HG03521 (cell line): Measurements from ENCODE around the gene MAGI3.

Source experiments
- ATAC-seq: cut with Tn5 transposase; IDR thresholded peaks from one replicate; pipeline ENCODE4 v1.9.1; 2021; ENCODE audit warnings: mild to moderate bottlenecking, moderate library complexity; ENCODE audit not compliant: unreplicated experiment

MAGI3 gene

DNA sequence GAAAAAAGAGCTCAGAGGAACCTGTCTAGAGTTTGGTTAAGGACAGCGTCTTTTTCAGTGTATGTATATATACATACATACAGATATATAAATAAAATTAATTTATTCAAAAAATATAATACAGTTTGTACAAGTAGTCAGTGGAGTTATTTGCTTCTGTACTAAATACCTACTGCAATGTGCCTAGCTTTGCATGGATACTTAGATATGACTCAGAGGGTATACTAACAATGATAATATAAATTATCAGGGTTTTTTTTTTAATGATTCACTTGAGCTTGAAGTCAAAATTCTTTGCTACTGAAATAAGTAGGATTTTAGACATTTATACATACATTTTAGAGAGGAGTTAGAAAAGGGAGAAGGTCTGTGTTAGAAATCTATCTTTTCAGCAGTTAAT lies 251.1 kb downstream of the MAGI3 start:
- ATAC-seq: no peak

DNA sequence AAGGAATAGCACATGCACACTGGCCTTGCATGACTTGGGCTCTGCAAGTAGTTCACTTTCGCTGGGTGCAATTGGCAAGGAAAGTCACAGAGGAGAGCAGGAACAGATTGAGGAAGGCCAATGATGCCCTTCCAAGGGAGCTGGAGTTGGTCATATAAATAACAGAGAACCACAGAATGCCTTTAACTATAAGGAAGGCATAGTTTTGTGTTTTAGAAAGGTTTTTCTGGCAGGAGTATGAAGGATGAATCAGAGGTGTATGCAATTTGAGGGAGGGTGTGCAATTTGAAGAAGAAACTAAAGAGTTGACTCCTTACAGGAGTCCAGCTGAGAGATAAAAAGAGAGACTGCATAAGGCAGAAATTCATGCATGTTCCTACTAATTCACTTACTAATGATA lies 256.8 kb downstream of the MAGI3 start:
- ATAC-seq: no peak

DNA sequence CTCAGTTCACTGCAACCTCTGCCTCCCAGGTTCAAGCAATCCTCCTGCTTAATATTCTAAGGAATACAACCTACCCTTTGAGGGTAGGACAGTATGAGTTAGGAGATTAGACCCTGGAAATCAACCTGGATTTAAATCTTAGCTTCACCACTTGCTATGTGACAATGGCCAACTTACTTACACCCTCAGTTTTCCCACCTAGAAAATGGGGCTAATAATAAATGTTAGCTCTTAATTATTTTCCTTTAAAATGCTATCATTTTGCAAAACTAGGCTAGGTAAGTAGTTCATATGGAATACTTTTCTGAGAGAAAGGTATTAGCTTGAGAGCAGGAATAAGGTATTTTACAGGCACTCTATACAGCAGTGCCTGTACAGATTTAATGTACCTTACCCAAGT lies 258.2 kb downstream of the MAGI3 start:
- ATAC-seq: no peak

DNA sequence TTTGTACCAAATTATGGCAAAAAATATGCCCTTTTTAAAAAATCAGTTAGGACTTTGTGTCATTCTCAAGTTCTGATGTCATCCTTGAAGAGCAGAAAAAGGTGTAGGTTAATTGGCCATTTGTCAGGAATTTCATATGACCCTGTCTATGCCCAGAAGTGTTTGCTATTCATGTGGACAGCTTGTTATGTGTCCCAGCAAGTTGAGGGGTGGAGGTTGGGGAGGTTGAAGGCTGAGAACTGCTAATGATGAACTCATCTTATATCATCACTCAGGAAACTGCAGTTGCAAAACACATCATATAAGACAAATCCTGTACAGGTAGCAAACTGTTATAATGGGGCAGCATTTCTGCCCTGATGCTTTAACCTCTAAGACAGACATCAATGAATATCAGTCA lies 262.5 kb downstream of the MAGI3 start:
- no peak for ATAC-seq

DNA sequence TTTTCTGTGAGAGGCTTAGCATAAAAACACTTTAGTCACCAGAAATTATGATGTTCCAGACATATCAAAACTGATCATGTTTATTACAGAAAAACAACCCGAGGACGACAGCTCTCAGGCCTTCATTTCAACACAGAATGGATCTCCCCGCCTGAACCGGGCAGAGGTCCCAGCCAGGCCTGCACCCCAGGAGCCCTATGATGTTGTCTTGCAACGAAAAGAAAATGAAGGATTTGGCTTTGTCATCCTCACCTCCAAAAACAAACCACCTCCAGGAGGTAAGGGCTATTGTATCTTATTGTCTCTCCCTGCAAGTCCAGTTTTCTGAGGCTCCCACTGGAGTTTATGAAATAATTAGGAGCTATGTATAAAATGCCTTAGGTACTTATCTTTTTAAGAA lies 263.4 kb downstream of the MAGI3 start:
- no peak for ATAC-seq

DNA sequence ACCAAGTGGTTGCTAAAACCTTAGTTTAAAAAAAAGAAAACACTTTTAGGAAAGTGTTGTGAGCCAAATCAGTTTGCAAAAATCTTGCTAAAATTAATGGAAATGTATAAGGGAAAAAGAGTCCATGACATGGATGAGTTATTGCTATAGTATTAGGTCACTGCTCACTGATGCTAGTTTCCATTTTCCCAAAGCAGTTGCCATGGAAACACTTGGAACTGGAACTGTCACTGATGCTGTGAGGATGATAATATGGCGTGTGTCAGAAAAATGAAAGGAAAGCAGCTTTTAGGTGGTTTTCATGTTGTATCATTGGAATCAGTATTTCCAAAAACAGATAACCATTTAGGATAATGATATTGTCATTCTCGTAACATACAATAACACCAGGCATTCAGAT lies 264.6 kb downstream of the MAGI3 start:
- ATAC-seq: no peak

DNA sequence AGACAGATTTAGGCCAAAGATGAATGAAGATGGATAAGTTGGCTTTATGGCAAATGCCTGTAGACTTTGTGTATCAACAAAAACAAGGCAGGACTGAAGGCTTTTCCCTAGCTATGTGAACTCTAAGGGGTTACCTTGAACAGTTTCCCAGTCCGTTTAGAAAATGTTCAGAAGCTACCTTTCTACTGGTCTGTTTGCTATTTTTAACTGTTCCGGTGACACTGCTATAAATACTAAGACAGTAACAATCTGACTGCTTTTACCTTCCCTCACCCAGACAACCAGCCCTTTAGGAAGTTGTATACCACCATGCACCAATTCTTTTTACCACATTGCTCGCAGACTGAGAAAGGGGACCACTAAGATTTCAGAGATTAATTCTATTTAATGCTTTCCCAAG lies 266.8 kb downstream of the MAGI3 start:
- ATAC-seq: no peak

DNA sequence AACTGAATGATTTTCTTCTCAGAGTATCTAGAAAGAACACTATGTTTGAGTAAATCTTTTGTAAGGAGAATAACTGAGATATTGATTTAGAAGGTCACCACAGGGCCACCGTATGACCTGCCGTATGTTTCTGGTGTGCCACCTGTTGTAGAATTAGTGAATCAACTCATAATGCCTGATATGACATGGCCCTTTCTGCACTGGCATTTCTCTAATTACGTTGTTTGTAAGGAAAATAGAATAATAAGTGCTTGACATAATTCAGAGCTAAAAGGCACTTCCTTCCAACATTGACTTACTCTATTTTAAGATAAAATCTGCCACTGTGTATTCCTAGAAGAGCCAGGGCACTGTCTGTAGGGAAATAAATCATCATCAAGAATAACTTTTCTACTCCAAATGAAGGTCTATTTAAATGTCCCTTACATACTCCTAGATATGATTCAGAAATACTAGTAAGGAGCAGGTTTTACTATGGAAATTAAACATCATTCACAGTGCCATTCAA lies 267.3 kb downstream of the MAGI3 start:
- no peak for ATAC-seq

DNA sequence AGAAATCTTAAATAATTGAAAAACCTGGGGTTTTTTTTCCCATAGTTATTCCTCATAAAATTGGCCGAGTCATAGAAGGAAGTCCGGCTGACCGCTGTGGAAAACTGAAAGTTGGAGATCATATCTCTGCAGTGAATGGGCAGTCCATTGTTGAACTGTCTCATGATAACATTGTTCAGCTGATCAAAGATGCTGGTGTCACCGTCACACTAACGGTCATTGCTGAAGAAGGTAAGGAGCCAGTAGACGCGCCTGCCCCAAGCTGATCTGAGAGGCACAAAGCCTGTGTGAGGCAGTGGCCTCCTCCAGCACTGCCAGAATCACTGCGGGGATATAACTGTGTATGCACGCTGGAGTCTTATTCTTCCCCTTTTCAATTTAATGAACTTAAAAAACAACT lies 268.7 kb downstream of the MAGI3 start:
- no peak for ATAC-seq

DNA sequence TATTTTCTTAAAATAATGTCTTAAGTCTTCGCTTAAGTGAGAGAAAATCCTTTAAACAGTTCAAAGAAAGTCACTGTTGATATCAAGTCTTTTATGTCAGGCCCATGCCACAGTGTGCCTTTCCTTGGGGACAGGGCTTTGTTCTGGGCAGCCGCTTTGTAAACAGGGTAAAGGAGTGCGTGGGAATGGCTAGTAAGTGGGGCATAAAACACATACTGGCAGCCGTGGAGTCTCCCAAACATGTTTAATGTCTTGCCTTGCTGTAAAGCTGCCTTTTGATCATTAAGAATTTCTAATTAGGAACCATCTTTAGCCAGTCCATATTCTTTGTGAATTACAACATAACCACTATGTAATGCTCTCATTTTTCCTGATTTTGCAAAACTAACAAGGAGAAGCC lies 269.2 kb downstream of the MAGI3 start:
- no peak for ATAC-seq

DNA sequence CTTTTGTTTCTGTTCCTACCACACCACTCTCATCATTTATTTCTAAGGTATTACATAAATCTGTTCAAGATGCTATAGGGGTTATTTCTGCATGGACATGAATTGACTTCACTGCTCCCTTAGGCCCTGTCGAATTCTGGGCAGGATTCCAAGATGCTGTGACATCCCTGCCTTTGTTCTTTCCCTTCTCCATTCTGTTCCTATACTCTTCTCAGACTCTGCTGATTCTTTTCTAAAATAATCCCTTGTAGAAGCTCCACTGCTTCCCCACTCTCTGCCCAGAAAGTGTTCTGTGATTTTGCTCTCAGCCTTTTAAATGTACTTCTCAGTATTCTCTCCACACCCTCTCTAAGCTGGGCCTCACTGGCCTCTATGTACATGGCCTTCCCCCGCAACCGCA lies 269.8 kb downstream of the MAGI3 start:
- no peak for ATAC-seq

DNA sequence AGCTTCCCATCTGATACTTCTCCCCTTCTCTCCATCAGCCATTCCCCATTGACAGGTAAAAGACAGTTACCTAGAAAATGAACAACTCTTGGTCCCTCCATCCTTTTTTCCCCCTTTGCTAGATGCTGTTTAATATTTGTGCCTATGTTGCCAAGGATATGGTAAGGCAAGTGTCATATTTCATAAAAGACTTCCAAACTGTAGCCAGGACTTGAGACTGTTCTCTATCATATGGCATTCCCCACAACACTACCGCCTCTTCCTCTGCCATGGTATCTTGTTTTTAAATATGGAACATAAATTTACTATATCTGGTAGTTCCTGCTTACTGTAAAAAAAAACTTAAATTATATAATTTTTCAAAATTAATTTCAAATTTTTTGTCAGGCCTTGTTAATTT lies 271.8 kb downstream of the MAGI3 start:
- ATAC-seq: no peak

DNA sequence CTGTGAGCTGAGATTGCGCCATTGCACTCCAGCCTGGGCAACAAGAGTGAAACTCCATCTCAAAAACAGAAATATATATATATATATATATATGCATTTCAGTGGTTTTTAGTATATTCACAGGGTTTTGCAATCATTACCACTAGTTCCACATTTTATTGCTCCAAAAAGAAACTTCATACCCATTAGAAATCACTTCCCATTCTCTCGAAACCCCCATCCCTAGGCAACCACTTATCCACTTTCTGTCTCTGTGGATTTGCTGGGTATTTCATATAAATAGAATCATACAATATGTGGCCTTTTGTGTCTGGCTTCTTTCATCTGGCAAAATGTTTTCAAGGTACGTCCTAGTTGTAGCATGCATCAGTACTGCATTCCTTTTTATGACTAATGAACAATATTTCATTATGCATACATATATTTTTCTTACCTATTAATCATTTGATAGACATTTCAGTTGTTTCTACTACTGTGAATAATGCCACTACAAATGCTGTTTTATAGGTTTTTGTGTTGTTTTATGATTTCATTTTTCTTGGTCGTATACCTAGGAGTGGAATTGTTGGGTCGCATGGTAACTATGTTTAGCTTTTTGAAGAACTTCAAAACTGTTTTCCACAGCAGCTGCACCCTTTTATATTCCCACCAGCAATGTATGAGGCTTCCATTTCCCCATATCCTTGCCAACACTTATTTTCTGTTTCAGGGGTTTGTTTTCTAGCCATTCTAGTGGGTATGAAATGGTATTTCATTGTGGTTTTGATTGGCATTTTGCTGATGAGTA lies 273.0 kb downstream of the MAGI3 start:
- ATAC-seq: no peak

DNA sequence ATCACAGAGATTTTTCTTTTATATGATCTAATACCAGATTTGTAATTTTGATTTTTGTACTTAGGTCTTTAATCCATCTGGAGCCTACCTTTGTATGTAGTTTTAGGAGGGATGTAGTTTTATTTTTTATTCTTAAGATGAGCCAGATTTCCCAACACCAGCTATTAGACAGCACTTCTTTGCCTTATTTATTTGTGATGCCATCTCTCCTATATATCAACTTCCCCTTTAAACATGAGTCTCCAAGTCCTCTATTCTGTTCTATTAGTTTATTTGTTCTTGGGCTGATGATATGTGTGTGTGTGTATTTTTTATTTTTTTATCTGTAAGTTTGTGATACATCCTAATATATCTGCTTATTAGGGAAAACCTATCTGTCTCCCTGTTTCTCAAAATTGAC lies 274.8 kb downstream of the MAGI3 start:
- no peak for ATAC-seq

DNA sequence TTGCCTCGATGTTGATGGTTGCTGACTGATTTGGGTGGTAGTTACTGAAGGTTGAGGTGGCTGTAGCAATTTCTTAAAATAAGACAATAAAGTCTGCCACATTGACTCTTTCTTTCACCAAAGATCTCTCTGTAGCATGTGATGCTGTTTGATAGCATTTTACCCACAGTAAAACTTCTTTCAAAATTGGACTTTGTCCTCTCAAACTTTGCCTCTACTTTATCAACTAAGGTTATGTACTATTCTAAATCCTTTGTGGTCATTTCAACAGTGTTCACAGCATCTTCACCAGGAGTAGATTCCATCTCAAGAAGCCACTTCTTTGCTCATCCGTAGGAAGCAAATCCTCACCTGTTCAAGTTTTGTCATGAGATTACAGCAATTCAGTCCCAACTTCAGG lies 275.8 kb downstream of the MAGI3 start:
- ATAC-seq: no peak

DNA sequence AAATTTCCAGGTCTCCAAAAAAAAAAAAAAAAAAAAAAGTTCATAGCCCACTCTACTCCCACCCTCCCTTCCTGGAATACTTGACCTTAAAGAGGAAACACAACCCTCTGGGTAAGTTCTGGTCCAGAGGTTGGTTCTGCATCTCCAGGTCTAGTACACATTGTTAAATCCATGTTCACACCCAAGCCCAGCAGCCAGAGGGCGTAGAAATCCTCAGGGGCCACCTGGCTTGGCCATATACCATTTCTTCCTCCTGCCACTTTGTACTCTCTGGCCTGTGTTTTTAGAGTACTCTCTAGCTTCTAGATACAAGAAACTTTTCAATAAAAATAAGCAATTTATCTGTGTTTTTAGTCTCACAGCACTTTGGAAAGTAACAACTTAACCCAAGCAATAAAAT lies 279.7 kb downstream of the MAGI3 start:
- ATAC-seq: no peak

DNA sequence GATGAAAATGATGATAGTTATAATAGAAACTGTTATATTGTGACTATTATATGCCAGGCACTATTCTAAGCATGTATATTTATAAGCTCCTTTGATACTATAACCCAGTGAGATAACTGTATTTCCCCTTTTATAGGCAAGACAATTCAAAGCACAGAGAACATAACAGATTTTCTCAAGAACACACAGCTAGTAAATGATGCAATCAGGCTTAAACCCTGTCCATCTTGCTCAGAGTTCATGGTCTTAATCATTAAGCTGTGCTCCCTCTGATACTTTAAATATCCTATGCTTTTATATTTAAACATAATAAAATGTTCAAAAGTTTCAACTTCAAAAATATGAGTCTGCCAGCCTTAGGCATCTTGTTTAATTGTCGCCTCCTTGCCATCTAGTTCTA lies 280.3 kb downstream of the MAGI3 start:
- ATAC-seq: no peak

DNA sequence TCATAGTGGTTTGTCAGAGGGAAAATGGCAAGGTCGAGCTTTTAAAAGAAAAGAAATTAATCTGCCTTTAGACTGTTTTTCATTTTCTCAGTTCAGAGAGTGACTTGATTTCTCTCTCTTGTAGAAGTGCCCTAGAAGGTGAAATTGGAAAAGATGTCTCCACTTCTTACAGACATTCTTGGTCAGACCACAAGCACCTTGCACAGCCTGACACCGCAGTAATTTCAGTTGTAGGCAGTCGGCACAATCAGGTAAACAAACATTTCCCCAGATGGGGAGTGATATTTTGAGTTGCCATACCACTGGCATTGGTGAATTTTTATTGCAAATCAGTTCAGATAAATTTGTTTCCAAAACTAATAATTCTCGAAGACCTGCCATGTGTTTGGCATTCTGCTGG lies 282.2 kb downstream of the MAGI3 start:
- ATAC-seq: no peak

DNA sequence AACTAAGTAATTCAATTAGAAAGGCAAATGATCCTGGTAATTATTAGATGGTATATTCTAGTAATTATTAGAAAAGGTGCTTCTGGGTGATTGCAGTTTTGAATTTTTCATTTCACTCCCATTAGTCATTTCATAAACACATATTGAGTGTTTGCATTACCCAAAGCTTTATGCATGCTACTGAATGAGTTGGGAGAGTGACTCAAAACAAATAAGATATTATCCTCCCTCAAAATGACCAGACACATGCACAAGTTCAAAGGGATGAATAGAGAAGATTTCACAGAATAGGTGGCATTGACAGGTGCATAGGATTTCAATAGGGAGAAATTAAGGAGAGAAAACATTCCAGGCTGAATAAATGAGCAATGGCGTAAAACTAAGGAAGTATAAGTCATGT lies 284.3 kb downstream of the MAGI3 start:
- ATAC-seq: no peak

DNA sequence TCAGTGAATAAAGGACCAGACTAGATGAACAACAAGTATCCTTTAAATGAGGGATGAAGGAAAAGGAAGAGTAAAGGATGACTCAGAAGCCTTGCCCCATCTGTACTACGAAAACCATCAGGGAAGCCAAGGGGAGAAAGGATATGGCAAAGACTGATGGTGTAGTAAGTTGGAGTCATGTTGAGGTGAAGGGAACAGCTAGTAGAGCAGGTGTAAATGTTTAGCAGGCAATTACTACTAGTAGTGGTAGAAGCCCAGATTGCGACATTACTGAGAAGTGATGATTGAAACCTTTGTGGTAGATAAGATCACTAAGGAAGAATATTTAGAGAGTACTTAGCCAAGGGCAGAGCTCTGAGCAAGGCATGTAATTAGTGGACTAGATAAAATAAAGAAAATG lies 285.0 kb downstream of the MAGI3 start:
- no peak for ATAC-seq

DNA sequence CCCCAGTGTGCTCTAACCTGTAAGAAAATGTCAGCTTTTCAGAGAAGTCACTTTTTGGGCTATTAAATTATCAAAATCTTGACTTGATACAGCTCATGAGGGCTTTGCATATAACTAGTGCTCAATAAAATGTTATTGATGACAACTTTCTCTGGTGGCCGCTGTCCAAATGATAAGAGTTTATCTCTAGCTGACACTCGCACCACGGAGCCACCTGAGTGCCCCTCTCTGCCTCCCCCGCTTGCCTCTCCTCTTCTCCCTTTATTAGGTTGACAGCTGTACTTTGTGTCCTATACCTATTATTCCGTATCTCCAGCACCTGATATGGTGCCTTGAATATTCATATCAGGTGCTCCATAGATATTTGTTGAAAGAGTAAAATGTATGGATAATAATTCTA lies 286.2 kb downstream of the MAGI3 start:
- ATAC-seq: no peak

DNA sequence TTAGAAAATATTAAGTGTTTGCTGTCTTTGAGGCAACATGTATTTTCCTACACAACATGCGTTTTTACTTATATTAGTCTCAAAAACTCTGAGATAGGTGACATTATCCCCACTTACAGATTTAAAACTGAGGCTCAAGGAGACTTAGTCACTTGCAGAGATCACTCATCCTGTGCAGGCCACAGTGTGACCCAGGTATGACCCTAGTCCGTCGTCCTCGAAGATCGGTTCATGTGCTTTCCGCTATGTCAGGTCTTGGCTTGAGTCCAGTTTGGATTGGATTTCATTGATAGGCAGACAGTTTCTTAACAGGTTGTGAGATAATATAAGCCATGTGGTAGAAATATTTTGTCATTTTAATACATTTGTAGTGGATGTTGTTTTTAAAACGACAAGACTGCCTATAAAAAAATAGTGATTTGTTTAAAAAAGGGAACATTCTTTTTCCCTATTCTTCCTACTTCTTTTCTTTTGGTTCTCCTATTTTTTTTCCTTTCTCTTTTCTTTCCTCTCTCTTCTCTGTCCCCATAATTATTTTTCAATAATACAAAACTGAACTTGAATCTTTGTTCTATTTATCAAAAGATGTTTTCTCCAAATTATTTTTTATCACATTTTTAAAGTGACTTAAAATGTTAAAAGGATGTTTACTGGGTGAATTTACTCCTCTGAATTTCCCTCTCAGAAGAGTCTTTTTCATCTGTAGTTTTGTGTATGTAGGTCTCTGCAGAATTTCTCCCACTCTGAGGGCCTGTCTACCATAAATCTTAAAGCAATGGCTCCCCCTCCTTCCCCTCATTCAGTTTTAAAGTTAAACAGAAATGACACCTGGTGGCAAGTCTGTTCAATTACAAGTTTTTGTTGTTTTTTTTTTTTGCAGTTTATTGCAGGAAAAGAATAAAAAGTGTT lies 287.2 kb downstream of the MAGI3 start:
- no peak for ATAC-seq
